WI38 (cell line): ENCODE data around the gene FETUB.

Experiments
- H3K4me3 ChIP-seq: 2 replicates; pipeline ENCODE4 v1.5.1; 2011; ENCODE audit warnings: low read depth, mild to moderate bottlenecking, control low read depth, low read length
- TF ChIP-seq, protein P1 (sequence below): IDR thresholded peaks from 2 replicates; pipeline ENCODE4 v1.5.1; 2012; ENCODE audit warnings: low read depth, mild to moderate bottlenecking, control low read depth, low read length

The FETUB gene

DNA sequence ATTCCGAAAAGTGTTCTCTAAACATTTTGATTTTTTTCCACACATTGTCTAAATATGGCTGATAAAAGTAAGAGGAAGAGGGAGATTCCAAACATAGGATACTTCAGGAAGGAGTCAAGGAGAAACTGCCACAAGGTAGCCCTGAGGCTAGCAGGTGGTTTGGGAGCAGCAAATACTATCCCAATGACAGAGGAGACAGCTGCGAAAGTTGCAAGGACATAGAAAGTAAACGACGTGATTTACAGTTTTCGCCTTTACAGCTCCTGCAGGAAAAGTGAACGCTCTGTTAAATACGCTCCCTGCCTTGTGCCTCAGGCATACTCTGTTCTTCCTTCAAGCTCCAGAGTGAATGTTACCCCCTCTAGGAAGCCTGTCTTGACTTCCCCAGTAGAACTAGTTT lies 3.7 kb upstream of the FETUB start:
- H3K4me3 ChIP-seq: no peak overlapping the region
- TF ChIP-seq, protein P1, sequence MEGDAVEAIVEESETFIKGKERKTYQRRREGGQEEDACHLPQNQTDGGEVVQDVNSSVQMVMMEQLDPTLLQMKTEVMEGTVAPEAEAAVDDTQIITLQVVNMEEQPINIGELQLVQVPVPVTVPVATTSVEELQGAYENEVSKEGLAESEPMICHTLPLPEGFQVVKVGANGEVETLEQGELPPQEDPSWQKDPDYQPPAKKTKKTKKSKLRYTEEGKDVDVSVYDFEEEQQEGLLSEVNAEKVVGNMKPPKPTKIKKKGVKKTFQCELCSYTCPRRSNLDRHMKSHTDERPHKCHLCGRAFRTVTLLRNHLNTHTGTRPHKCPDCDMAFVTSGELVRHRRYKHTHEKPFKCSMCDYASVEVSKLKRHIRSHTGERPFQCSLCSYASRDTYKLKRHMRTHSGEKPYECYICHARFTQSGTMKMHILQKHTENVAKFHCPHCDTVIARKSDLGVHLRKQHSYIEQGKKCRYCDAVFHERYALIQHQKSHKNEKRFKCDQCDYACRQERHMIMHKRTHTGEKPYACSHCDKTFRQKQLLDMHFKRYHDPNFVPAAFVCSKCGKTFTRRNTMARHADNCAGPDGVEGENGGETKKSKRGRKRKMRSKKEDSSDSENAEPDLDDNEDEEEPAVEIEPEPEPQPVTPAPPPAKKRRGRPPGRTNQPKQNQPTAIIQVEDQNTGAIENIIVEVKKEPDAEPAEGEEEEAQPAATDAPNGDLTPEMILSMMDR: no peak

DNA sequence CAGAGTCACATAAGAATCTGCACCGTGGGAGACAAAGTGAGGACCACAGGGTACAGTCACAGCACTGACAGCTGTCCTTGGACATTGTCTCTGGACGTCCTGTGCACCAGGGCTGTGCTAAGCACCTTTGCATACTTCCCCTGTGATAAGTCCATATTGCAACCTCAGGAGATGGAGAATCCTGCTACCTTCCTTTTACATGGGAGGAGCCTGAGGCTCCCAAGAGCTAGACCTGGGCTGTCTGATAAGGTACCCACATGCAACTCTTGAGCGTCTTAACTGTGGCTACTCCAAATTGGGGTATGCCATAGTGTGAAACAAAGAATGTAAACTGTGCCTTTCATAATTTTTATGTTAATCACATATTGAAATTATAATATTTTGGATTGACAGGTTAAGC lies 2.5 kb upstream of the FETUB start:
- TF ChIP-seq, protein P1: no peak
- H3K4me3 ChIP-seq: no peak overlapping the region

DNA sequence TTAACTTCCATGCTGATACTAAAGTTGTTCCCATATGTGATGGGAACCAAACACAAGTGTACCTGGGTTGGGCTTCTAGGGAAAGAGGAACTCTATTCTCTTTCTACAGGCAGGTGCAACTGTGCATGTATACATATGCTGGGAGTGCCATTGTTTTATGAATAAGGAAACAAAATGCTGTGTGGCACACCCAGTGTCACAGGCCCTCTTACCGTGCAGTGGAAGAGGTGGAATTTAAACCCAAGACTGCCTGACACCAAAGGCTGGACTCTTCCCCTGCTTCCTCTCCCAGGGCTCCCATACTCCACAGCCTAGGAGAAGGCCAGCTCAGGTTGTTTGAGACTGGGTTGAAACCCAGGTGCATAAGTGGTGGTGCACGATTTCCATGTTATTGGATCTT lies 1.9 kb upstream of the FETUB start:
- no peak overlapping the region for H3K4me3 ChIP-seq
- TF ChIP-seq, protein P1: no peak

DNA sequence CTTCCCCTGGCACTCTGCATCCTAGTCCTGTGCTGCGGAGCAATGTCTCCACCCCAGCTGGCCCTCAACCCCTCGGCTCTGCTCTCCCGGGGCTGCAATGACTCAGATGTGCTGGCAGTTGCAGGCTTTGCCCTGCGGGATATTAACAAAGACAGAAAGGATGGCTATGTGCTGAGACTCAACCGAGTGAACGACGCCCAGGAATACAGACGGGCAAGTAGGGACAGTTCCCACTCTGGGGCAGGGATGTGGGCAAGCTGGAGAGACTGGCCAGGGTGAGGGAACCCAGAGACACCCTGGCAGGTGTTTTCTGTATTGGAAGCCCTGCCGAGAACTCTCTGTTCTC lies 247 bp downstream of the FETUB start:
- TF ChIP-seq, protein P1: no peak
- no peak overlapping the region for H3K4me3 ChIP-seq

DNA sequence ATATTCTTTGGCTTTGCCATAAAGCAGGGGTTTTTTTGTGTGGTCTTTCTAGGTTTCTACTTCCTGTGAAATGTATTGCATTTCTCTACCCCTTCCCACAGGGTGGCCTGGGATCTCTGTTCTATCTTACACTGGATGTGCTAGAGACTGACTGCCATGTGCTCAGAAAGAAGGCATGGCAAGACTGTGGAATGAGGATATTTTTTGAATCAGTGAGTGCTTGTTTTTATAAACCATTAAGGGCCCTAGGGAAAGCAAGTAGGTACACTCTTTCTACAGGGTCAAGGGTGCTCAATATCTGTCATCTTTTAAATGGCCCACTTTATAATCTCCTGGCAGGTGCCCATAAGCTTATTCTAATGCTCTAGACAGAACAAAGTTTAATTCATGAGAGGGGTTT lies 730 bp downstream of the FETUB start:
- H3K4me3 ChIP-seq: no peak overlapping the region
- TF ChIP-seq, protein P1: no peak

DNA sequence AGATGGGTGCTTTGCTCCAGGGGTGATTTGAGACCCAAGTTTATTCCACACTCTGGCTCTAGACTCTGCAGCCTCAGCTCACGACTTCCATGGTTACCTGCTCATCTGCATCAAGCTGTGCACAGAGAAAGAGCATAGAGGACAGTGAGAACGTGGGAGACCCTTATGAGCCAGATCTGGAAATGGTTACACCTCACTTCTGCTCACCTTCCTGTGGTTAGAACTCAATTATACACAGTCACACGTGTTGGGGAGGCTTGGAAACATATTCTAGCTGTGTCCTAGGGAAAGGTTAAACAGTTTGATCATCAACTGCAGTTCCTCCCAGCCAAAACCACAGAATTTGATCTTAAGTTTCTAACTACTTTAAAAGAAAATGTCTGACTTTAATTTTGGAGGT lies 1.8 kb downstream of the FETUB start:
- TF ChIP-seq, protein P1: no peak
- no peak overlapping the region for H3K4me3 ChIP-seq

DNA sequence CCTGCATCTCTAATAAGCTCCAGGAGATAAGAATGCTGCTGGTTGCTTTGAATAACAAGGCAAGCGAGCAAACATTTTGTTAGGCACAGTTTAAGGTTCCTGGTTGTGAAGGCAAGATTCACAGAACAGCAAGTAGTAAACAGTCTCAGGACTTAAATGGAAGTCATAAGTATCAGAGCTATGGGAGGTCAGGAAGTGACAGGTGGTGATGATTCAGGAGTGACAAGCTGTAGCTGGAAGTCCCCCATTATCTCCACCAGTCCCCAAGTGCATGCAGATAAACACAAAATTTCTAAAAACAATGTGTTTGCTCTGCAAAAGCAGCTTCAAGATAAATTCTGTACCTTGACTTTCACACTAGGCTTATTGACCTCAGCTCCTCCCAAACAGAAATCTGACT lies 3.3 kb downstream of the FETUB start:
- H3K4me3 ChIP-seq: no peak overlapping the region
- TF ChIP-seq, protein P1: no peak
